HepG2 (cell line): Measurements from ENCODE around the gene PFAS. TPM values are rescaled to one million over a fixed set of nuclear protein-coding genes. Genes with fewer than 3 reads are reported as not detected.

Experiments
- ASH2L ChIP-seq: fragments of 300-600, 200-600 bp; sonication (generic); IDR thresholded peaks from 2 replicates; pipeline ENCODE4 v1.7.0; 2017; ENCODE audit warnings: low read depth, mild to moderate bottlenecking, moderate library complexity, mixed read lengths, low read length; ENCODE audit not compliant: insufficient read length
- ATM ChIP-seq: fragments of 450-650 bp; IDR thresholded peaks from 2 replicates; pipeline ENCODE4 v1.7.1; 2017; ENCODE audit warnings: mild to moderate bottlenecking, borderline replicate concordance
- KLF16 ChIP-seq, 2 experiments: sonication (generic) in 1 of 2; formaldehyde crosslinking in 1 of 2; IDR thresholded peaks; 2 replicates each; pipeline versions ENCODE4 v1.6.1 to v1.8.0; 2016 to 2023; ENCODE audit warnings: missing genetic modification reagents in 2 of 2, missing compliant biosample characterization in 1 of 2
- MTA1 ChIP-seq: sonication (generic); formaldehyde crosslinking; IDR thresholded peaks from 2 replicates; pipeline ENCODE4 v1.4.0; 2020; ENCODE audit warnings: missing genetic modification reagents, mild to moderate bottlenecking, borderline replicate concordance
- NBN ChIP-seq: fragments of 450-650 bp; conservative IDR thresholded peaks from 2 replicates; pipeline ENCODE4 v1.6.1; 2017
- NR2C2 ChIP-seq: sonication (generic); formaldehyde crosslinking; IDR thresholded peaks from 2 replicates; pipeline ENCODE4 v1.4.0; 2020; ENCODE audit warnings: missing genetic modification reagents, mild to moderate bottlenecking, moderate library complexity, borderline replicate concordance
- PAF1 ChIP-seq: IDR thresholded peaks from 2 replicates; pipeline ENCODE4 v1.6.1; 2016; ENCODE audit warnings: missing genetic modification reagents, missing compliant biosample characterization
- SNRNP70 ChIP-seq: fragments of 200-400 bp; formaldehyde crosslinking; IDR thresholded peaks from 2 replicates; pipeline ENCODE4 v1.6.1; 2017; ENCODE audit warnings: mild to moderate bottlenecking, low read depth, low read length, moderate library complexity
- SRSF9 ChIP-seq: fragments of 200-400 bp; formaldehyde crosslinking; IDR thresholded peaks from 2 replicates; pipeline ENCODE4 v1.6.1; 2018; ENCODE audit warnings: borderline replicate concordance, mild to moderate bottlenecking, low read depth, low read length; ENCODE audit not compliant: insufficient read depth, poor library complexity, severe bottlenecking
- THYN1 ChIP-seq: sonication (generic); formaldehyde crosslinking; IDR thresholded peaks from 2 replicates; pipeline ENCODE4 v1.8.1; 2023; ENCODE audit warnings: low read depth, mild to moderate bottlenecking, moderate library complexity, missing genetic modification reagents, borderline replicate concordance
- ZFY ChIP-seq: sonication (generic); formaldehyde crosslinking; IDR thresholded peaks from 2 replicates; pipeline ENCODE4 v1.4.0; 2020; ENCODE audit warnings: missing genetic modification reagents
- ZNF224 ChIP-seq: sonication (generic); formaldehyde crosslinking; IDR thresholded peaks from 2 replicates; pipeline ENCODE4 v1.5.0; 2020; ENCODE audit warnings: mild to moderate bottlenecking, missing genetic modification reagents
- ZNF354B ChIP-seq: sonication (generic); formaldehyde crosslinking; IDR thresholded peaks from 2 replicates; pipeline ENCODE4 v1.8.0; 2022; ENCODE audit warnings: mild to moderate bottlenecking, missing genetic modification reagents
- ZNF703 ChIP-seq: sonication (generic); formaldehyde crosslinking; IDR thresholded peaks from 2 replicates; pipeline ENCODE4 v1.5.1; 2020; ENCODE audit warnings: missing genetic modification reagents, mild to moderate bottlenecking, moderate library complexity, borderline replicate concordance
- ZSCAN20 ChIP-seq: sonication (generic); formaldehyde crosslinking; IDR thresholded peaks from 2 replicates; pipeline ENCODE4 v1.4.0; 2020; ENCODE audit warnings: missing genetic modification reagents, mild to moderate bottlenecking, borderline replicate concordance
- polyA plus RNA-seq, 8 experiments: library from polyadenylated mRNA; depleted of rRNA in 3 of 8; stranded (reverse) in 7 of 8; unstranded in 1 of 8; fragments of >200 nt; fragmentation: Illumina TruSeq in 4 of 8; extraction: Trizol in 4 of 8; gene quantifications; 2 replicates each; pipeline versions ENCODE4 v1.2.1 to v1.2.3, GENCODE V29; 2011 to 2016; ENCODE audit warnings: low read depth in 4 of 8, missing spikeins in 1 of 8, mixed read lengths in 1 of 8; ENCODE audit not compliant: insufficient read depth in 1 of 8
- total RNA-seq, 5 experiments: library from RNA; depleted of rRNA; stranded (reverse); fragments of >200 nt; fragmentation: Illumina TruSeq; extraction: Trizol; gene quantifications; 2 replicates each; pipeline ENCODE4 v1.2.3, GENCODE V29; 2016; ENCODE audit warnings: low read depth in 1 of 5
- TF ChIP-seq, protein P1 (sequence below): sonication (generic); formaldehyde crosslinking; IDR thresholded peaks from 2 replicates; pipeline ENCODE4 v1.5.0; 2020; ENCODE audit warnings: missing genetic modification reagents
- TF ChIP-seq, protein P2 (sequence below): sonication (generic); formaldehyde crosslinking; IDR thresholded peaks from 2 replicates; pipeline ENCODE4 v1.4.0; 2020; ENCODE audit warnings: mild to moderate bottlenecking, missing genetic modification reagents
- TF ChIP-seq, protein P3 (sequence below): sonication (generic); formaldehyde crosslinking; IDR thresholded peaks from 2 replicates; pipeline ENCODE4 v1.8.0; 2022; ENCODE audit warnings: missing genetic modification reagents, mild to moderate bottlenecking, borderline replicate concordance
- TF ChIP-seq, protein P4 (sequence below): sonication (generic); formaldehyde crosslinking; IDR thresholded peaks from 2 replicates; pipeline ENCODE4 v1.4.0; 2020; ENCODE audit warnings: missing genetic modification reagents

PFAS gene
- total and polyA plus RNA-seq, 2 of the 13 experiments (the other 11 are each of a cell fraction or from before 2014, with no cell fraction given), result 49.4 to 58.2 TPM

DNA sequence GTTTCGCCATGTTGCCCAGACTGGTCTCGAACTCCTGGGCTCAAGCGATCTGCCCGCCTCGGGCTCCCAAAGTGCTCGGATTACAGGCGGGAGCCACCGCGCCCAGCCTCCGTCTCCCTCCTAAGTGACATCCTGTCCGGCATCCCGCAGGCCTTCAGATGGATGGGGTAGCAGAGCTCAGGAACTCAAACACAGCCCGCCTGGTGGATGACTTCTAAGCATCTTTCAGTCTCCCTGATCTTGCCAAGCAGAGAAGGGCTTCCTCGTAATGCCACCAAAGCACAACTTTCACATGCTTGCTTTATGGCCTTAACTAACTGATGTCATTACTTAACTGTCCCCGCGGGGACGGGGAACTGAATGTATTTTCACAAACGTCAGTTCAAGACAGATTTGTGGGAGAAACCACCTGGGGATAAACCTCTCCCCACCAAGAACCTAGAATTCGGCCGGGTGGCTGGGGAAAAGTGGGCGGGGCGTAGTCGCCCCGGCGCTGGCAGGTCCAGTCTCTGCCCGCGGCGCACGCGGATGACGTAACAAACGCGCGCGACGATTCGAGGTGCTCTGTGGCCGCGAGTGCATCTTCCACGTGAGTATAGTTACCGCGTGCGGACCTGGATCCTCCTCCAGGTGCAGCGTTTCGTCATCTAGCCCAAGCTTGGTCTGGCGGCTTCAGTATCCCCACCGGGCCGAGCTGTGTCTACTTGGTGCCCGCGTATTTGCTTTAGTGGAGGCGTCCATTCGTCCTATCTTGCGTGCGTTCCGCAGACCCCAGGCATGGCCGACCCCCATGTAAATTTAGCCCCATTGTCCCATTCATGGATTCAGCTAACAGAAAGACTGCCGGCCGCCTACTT is at the start of gene PFAS (continued):
- TF ChIP-seq, protein P1, sequence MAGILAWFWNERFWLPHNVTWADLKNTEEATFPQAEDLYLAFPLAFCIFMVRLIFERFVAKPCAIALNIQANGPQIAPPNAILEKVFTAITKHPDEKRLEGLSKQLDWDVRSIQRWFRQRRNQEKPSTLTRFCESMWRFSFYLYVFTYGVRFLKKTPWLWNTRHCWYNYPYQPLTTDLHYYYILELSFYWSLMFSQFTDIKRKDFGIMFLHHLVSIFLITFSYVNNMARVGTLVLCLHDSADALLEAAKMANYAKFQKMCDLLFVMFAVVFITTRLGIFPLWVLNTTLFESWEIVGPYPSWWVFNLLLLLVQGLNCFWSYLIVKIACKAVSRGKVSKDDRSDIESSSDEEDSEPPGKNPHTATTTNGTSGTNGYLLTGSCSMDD (CRISPR knock-in tag), result no peak
- TF ChIP-seq, protein P2, sequence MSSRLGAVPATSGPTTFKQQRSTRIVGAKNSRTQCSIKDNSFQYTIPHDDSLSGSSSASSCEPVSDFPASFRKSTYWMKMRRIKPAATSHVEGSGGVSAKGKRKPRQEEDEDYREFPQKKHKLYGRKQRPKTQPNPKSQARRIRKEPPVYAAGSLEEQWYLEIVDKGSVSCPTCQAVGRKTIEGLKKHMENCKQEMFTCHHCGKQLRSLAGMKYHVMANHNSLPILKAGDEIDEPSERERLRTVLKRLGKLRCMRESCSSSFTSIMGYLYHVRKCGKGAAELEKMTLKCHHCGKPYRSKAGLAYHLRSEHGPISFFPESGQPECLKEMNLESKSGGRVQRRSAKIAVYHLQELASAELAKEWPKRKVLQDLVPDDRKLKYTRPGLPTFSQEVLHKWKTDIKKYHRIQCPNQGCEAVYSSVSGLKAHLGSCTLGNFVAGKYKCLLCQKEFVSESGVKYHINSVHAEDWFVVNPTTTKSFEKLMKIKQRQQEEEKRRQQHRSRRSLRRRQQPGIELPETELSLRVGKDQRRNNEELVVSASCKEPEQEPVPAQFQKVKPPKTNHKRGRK (CRISPR knock-in tag), result no peak
- TF ChIP-seq ZSCAN20 (no peak), SRSF9 (no peak), NR2C2 (CRISPR knock-in tag) (no peak), ZNF224 (CRISPR knock-in tag) (peak; percentile 53; the same call in 1 of the 2 replicates), NBN (no peak), SNRNP70 (no peak), PAF1 (CRISPR knock-in tag) (no peak), KLF16 (CRISPR knock-in tag; IDR thresholded peaks at IDR 0.05) (peak in 1 of 2 experiments; percentile 52; a peak in 1 of 4 replicates), ASH2L (peak; percentile 94), ZFY (CRISPR knock-in tag) (peak; percentile 59; the same call in 1 of the 2 replicates), THYN1 (CRISPR knock-in tag) (no peak), MTA1 (CRISPR knock-in tag) (peak; percentile 80; the same call in 1 of the 2 replicates), ATM (no peak), ZNF703 (CRISPR knock-in tag) (no peak), ZNF354B (CRISPR knock-in tag) (no peak)
- TF ChIP-seq, protein P3, sequence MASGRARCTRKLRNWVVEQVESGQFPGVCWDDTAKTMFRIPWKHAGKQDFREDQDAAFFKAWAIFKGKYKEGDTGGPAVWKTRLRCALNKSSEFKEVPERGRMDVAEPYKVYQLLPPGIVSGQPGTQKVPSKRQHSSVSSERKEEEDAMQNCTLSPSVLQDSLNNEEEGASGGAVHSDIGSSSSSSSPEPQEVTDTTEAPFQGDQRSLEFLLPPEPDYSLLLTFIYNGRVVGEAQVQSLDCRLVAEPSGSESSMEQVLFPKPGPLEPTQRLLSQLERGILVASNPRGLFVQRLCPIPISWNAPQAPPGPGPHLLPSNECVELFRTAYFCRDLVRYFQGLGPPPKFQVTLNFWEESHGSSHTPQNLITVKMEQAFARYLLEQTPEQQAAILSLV, result peak; percentile 96; the same call in 1 of the 2 replicates
- TF ChIP-seq, protein P4, sequence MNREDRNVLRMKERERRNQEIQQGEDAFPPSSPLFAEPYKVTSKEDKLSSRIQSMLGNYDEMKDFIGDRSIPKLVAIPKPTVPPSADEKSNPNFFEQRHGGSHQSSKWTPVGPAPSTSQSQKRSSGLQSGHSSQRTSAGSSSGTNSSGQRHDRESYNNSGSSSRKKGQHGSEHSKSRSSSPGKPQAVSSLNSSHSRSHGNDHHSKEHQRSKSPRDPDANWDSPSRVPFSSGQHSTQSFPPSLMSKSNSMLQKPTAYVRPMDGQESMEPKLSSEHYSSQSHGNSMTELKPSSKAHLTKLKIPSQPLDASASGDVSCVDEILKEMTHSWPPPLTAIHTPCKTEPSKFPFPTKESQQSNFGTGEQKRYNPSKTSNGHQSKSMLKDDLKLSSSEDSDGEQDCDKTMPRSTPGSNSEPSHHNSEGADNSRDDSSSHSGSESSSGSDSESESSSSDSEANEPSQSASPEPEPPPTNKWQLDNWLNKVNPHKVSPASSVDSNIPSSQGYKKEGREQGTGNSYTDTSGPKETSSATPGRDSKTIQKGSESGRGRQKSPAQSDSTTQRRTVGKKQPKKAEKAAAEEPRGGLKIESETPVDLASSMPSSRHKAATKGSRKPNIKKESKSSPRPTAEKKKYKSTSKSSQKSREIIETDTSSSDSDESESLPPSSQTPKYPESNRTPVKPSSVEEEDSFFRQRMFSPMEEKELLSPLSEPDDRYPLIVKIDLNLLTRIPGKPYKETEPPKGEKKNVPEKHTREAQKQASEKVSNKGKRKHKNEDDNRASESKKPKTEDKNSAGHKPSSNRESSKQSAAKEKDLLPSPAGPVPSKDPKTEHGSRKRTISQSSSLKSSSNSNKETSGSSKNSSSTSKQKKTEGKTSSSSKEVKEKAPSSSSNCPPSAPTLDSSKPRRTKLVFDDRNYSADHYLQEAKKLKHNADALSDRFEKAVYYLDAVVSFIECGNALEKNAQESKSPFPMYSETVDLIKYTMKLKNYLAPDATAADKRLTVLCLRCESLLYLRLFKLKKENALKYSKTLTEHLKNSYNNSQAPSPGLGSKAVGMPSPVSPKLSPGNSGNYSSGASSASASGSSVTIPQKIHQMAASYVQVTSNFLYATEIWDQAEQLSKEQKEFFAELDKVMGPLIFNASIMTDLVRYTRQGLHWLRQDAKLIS (CRISPR knock-in tag), result no peak
